Measurements from ENCODE around the gene MGAT1. TPM values are rescaled to one million over a fixed set of nuclear protein-coding genes. Genes with fewer than 3 reads are reported as not detected.
"Not testable (repeated sequence)": the region's sequence is repeated elsewhere in the genome, so short reads cannot be mapped to it uniquely, and the experiment has no call there.

The MGAT1 gene
- total RNA-seq, 4 donors from 2014 or later = 122 to 196 (median 159) TPM

DNA sequence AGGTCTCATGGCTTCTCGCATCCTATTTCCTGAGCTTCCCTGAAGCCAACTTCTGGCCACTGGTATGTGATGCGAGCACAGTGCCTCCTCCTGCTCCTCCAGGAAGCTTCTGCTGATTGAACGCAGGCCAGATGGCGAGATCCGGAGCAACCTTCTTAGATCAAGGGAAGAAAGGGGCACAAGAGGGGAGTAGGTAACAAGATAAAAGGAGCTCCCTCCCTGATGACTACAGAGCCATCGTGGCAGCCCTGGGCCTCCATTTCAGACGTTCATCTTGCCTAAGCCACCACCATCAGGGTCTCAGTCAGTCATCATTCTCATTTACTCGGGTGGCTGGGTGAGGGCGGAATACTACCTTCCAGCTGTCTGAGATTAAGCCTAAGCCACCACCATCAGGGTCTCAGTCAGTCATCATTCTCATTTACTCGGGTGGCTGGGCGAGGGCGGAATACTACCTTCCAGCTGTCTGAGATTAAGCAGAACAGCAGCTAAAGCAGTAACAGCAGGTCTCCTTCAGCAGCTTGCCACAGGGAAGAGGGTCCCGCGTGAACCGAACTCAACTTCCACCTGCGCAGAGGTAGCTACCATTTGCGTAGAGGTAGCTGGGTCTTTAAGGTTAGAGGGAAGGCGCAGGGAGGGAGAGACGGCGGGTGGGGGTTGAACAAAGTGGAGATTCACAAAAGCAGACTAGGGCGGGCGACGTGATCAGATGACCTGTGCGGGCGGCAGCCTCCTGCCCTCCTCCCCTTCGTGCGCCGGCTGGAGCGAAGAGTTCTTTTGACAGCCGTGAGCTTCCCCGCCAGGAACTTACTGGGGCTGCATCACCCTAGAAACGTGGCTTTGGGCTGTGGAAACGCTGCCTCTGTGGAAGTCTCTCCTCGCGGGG, 27.9 kb upstream of the MGAT1 start:
- TF ChIP-seq POLR2AphosphoS5 (IDR thresholded peaks at IDR 0.05) (peak; percentile 8), POLR2A (IDR thresholded peaks at IDR 0.05) (peak in 1 of 2 donors; percentile 40), EP300 (IDR thresholded peaks at IDR 0.05) (no peak)
- TF ChIP-seq, protein P1, sequence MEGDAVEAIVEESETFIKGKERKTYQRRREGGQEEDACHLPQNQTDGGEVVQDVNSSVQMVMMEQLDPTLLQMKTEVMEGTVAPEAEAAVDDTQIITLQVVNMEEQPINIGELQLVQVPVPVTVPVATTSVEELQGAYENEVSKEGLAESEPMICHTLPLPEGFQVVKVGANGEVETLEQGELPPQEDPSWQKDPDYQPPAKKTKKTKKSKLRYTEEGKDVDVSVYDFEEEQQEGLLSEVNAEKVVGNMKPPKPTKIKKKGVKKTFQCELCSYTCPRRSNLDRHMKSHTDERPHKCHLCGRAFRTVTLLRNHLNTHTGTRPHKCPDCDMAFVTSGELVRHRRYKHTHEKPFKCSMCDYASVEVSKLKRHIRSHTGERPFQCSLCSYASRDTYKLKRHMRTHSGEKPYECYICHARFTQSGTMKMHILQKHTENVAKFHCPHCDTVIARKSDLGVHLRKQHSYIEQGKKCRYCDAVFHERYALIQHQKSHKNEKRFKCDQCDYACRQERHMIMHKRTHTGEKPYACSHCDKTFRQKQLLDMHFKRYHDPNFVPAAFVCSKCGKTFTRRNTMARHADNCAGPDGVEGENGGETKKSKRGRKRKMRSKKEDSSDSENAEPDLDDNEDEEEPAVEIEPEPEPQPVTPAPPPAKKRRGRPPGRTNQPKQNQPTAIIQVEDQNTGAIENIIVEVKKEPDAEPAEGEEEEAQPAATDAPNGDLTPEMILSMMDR (IDR thresholded peaks at IDR 0.05) = no peak
- peaks cover 7 to 55% (median 20%) of the 10 kb centered on the region in 3 donors for H3K4me1 ChIP-seq
- H3K36me3 ChIP-seq = peaks cover 0 to 26% of the 10 kb centered on the region in 2 donors
- peak; percentile 58 for ATAC-seq
- WGBS, 2 donors (ENCODE audit: low coverage in 1 of 2) = 28% methylated on average over 15 of the region's 35 CpGs; no CpG with 5 or more reads in 1 of the 2 donors
- peaks cover 0 to 13% (median 0%) of the 10 kb centered on the region in 3 donors for H3K9me3 ChIP-seq
- peak overlapping the region; percentile 76 to 97 (median 94) for H3K27ac ChIP-seq
- H3K27me3 ChIP-seq = no peaks in the 10 kb centered on the region
- H3K4me3 ChIP-seq = peak overlapping the region; percentile 64 to 90

DNA sequence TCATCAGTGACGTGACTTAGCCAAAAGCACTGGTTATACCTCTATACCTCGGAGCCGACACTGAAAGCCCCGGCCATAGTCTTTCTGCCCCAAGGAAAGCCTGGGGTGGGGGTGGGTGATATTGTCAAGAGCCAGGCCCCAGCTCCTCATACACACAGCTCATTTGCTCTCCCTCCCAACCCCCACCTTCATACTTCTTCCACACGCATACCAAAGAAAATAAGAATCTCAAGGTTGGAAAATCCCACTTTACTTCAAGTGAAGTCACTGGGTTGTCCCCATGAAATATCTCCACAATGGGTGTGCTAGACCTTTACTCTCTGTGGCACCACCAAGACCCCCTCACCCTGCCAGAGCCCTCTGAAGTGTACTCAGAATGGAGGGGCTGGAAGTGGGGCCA, 27.1 kb upstream of the MGAT1 start:
- Histone ChIP-seq H3K4me3 (peak overlapping the region in 1 of 2 donors; percentile 90), H3K36me3 (peaks cover 0 to 18% of the 10 kb centered on the region in 2 donors), H3K4me1 (peaks cover 7 to 63% (median 26%) of the 10 kb centered on the region in 3 donors), H3K27me3 (no peaks in the 10 kb centered on the region), H3K27ac (peak overlapping the region in 3 of 4 donors; percentile 92 to 97 (median 95)), H3K9me3 (peaks cover 0 to 13% (median 0%) of the 10 kb centered on the region in 3 donors)
- 90 to 100% methylated on average over 1 to 5 of the region's 5 CpGs for WGBS, 2 donors (ENCODE audit: low coverage in 1 of 2)
- no peak for ATAC-seq
- TF ChIP-seq, protein P1 (IDR thresholded peaks at IDR 0.05) = no peak
- TF ChIP-seq EP300 (IDR thresholded peaks at IDR 0.05) (no peak), POLR2AphosphoS5 (IDR thresholded peaks at IDR 0.05) (no peak), POLR2A (IDR thresholded peaks at IDR 0.05) (no peak)

DNA sequence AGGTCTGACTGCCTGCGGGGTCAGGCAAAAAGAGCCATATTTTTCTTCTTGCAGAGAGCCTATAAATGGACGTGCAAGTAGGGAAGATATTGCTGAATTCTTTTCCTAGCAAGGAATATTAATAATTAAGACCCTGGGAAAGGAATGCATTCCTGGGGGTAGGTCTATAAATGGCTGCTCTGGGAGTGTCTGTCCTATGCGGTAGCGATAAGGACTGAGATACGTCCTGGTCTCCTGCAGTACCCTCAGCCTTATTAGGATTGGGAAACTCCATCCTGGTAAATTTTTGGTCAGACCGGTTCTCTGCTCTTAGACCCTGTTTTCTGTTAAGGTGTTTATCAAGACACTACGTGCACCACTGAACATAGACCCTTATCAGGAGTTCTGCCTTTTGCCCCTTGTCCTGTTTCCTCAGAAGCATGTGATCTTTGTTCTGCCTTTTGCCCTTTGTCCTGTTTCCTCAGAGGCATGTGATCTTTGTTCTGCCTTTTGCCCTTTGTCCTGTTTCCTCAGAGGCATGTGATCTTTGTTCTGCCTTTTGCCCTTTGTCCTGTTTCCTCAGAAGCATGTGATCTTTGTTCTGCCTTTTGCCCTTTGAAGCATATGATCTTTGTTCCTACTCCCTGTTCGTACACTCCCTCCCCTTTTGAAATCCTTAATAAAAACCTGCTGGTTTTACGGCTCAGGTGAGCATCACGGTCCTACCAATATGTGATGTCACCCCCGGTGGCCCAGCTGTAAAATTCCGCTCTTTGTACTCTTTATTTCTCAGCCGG, 26.3 kb upstream of the MGAT1 start:
- ATAC-seq, H3K4me3 ChIP-seq, H3K27me3 ChIP-seq: not testable (repeated sequence)
- Histone ChIP-seq H3K27ac (peak overlapping the region in 2 of 4 donors; percentile 95 to 97), H3K4me1 (peaks cover 7 to 70% (median 31%) of the 10 kb centered on the region in 3 donors), H3K9me3 (peaks cover 0 to 13% (median 0%) of the 10 kb centered on the region in 3 donors), H3K36me3 (peaks cover 0 to 10% of the 10 kb centered on the region in 2 donors)
- WGBS, 2 donors (ENCODE audit: low coverage in 1 of 2) = 92 to 95% methylated on average over 9 to 13 of the region's 13 CpGs

DNA sequence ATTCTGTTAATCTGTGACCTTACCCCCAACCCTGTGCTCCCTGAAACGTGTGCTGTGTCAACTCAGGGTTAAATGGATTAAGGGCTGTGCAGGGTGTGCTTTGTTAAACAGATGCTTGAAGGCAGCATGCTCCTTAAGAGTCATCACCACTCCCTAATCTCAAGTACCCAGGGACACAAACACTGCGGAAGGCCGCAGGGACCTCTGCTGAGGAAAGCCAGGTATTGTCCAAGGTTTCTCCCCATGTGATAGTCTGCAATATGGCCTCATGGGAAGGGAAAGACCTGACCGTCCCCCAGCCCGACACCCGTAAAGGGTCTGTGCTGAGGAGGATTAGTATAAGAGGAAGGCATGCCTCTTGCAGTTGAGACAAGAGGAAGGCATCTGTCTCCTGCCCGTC, 24.8 kb upstream of the MGAT1 start:
- WGBS, 2 donors (ENCODE audit: low coverage in 1 of 2) = 64% methylated on average over 3 of the region's 7 CpGs; no CpG with 5 or more reads in 1 of the 2 donors
- Histone ChIP-seq H3K4me1 (peaks cover 3 to 64% (median 31%) of the 10 kb centered on the region in 3 donors), H3K9me3 (peaks cover 0 to 13% (median 0%) of the 10 kb centered on the region in 3 donors)
- not testable (repeated sequence) for ATAC-seq, H3K27ac ChIP-seq, H3K36me3 ChIP-seq, H3K4me3 ChIP-seq, H3K27me3 ChIP-seq

DNA sequence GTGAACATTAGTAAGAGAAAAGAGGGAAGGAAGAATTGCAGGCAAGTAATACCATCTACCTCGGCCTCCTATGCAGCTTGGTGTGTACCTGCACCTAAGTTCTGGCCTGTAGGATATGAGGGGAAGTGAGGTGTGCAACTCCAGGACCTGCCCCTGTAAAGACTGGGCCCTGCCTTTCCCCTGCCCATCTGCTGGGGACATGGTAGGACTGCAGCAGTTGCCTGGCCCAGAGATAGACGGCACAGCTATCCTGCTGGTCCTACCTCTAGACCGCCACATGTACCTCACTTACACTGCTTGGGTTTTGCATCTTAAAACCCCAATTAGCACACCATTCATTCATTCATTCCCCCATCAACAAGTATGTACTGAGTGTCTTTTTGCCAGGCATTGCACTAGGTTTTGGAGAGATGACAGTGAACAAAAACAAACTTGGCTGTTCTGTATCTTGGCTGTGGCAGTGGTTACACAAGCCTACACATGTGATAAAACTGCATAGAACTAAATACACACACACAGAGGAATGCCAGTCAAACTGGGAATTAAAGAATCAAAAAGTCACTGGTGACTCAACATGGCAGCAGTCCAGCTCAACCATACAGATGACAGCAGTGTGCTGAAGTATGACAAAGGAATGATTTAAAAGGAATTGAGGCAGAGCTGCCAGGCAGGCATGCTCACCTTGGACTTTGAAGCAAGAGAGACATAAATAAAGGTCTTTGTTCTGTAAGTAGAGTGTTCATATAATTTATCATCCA, 23.3 kb upstream of the MGAT1 start:
- ATAC-seq = peak; percentile 68
- WGBS, 2 donors (ENCODE audit: low coverage in 1 of 2) = 93 to 100% methylated on average over 3 of the region's 3 CpGs
- H3K9me3 ChIP-seq = peaks cover 0 to 13% (median 0%) of the 10 kb centered on the region in 3 donors
- peak overlapping the region in 3 of 4 donors; percentile 41 to 62 (median 52) for H3K27ac ChIP-seq
- TF ChIP-seq POLR2A (IDR thresholded peaks at IDR 0.05) (no peak), POLR2AphosphoS5 (IDR thresholded peaks at IDR 0.05) (peak; percentile 46), EP300 (IDR thresholded peaks at IDR 0.05) (no peak)
- TF ChIP-seq, protein P1 (IDR thresholded peaks at IDR 0.05) = no peak
- H3K27me3 ChIP-seq = no peaks in the 10 kb centered on the region
- peaks cover 0 to 65% (median 26%) of the 10 kb centered on the region in 3 donors for H3K4me1 ChIP-seq
- no peak overlapping the region for H3K4me3 ChIP-seq
- peaks cover 0 to 8% of the 10 kb centered on the region in 2 donors for H3K36me3 ChIP-seq

All from gastroesophageal sphincter (tissue), 4 donors.